ENCODE data around the gene SCN8A.
A peak's percentile ranks its signal among the peaks of the same experiment; 100 is the strongest.

The SCN8A gene

DNA sequence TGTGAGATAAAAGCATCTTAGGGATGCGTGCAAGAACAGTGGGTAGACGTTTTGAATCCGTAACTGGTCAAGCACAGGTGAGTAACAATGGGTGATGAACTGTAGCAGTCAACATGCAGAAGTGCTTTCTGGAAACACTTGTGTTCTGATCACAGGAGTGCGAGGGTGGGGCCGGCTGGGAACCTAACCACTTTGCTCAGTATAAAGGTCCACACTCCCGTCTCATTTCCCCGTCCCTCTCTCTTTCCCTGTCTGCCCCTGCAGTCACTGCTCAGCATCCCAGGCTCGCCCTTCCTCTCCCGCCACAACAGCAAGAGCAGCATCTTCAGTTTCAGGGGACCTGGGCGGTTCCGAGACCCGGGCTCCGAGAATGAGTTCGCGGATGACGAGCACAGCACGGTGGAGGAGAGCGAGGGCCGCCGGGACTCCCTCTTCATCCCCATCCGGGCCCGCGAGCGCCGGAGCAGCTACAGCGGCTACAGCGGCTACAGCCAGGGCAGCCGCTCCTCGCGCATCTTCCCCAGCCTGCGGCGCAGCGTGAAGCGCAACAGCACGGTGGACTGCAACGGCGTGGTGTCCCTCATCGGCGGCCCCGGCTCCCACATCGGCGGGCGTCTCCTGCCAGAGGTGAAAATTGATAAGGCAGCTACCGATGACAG lies 130.4 kb downstream of the SCN8A start:
- DNase-seq (ENCODE audit: low spot score): peak; percentile 78

DNA sequence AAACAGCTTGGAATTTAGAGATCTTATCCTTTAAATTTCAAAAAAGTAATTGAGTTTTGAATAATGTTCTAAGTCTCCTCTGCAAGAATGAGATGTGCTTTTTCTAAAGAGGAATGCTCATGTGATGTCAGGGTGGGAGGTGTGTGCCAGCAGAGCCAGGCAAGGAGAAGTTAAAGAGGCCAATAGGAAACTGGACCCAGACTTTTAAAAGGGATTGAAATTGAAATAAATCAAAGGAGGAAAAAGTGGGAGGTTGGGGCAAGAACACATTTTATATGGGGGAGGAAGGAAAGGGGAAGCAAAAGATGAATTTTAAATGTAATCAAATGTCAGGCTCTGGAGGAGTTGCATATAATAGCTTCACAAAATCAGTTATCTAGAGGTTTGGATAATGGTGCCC lies 131.4 kb downstream of the SCN8A start:
- no peak for DNase-seq (ENCODE audit: low spot score)

GRCh38 chr12:51726161-51726560 lies 135.1 kb downstream of the SCN8A start:
- no peak for DNase-seq (ENCODE audit: low spot score)

DNA sequence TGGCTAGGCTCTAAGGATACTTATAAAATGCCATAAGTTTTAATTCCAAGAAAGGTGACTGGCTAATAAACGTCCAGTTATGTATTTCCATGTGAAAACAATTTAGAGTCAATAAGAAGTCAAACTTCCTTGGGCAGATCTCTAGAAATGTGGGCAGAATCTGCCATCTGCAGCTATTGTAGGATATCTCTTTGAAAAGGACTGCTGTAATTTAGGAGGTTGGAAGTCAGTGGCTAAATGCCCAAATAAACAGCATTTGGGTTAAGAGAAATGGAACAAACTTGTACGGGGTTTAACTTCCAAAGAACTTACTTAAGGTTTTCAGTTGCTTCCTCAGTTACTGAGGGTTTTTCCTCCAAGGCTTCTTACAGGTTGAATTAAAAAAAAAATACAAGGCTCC lies 135.9 kb downstream of the SCN8A start:
- no peak for DNase-seq (ENCODE audit: low spot score)

DNA sequence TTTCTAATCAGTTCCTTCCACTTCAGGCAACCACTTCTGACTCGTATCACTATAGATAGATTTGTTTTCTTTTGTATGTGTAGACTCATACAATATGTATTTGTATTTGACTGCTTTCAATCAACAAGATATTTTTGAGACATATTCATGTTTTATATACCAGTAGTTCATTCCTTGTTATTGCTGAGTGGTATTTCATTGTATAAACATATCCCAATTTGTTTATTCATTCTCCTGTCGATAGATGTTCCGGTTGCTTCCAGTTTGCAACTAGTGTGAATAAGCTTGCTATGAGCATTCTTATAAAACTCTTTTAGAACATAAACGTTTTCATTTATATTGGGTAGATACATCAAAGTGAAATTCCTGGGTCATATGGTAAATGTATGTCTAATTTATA lies 138.3 kb downstream of the SCN8A start:
- no peak for DNase-seq (ENCODE audit: low spot score)

DNA sequence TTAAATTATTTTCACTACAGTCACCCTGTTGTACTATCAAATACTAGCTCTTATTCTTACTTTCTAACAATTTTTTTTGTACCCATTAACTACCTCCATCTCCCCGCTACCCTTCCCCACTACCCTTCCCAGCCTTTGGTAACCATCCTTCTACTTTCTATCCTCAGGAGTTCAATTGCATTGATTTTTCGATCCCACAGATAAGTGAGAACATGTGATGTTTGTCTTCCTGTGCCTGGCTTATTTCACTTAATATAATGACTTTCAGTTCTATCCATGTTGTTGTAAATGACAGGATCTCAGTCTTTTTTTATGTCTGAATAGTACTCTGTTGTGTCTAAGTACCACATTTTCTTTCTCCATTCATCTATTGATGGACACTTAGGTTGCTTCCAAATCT lies 139.7 kb downstream of the SCN8A start:
- no peak for DNase-seq (ENCODE audit: low spot score)

DNA sequence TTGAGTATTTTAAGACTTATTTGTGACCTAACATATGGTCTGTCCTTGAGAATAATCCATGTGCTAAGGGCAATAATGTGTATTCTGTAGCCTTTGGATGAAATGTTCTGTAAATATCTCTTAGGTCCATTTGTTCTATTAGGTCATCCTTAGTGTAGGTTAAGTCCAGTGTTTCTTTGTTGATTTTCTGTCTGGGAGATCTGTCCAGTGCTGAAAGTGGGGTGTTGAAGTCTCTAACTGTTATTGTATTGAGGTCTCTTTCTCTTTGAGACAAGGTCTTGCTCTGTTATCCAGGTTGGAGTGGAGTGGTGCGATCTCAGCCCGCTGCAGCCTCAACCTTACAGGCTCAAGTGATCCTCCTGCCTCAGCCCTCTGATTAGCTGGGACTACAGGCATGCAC lies 149.5 kb downstream of the SCN8A start:
- DNase-seq (ENCODE audit: low spot score): no peak

GRCh38 chr12:51744235-51744634 lies 153.2 kb downstream of the SCN8A start:
- DNase-seq (ENCODE audit: low spot score): no peak

DNA sequence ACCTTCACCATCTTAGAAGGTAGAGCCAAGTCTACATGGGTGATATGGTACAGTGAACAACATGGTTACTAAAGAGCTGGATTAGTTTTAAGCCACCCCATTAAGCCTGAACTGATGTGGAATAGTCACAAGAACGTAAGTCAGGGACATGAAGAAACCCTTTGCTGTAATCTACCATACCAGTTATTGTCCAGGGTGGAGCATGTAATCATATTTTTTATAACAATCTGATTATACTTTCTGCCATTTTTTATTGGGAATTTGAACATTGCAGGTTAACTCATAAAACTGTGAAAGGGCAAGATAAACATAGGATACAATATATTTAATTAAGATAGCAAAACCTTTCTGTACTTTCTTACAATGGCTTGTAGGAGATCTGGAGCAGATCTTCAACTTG lies 153.9 kb downstream of the SCN8A start:
- no peak for DNase-seq (ENCODE audit: low spot score)

GRCh38 chr12:51746416-51746815 lies 155.4 kb downstream of the SCN8A start:
- no peak for DNase-seq (ENCODE audit: low spot score)

DNA sequence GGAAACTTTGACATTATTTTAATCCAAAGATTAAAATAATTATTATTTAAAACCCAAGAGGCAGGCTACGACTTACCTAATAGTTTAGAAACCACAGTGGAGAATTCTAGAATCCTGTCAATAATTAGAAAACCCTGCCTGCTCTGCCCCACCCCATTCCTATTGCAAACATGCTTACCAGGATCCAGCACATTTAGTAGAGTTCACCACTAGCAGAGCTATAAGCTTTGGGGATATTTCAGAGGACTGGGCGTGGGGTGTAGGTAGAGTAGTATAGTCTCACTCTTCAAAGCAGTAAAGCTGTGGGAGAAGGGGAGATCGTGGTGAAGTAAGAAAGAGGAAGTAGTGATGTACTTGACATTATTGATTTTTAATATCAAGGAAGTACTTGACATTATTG lies 157.2 kb downstream of the SCN8A start:
- DNase-seq (ENCODE audit: low spot score): no peak

DNA sequence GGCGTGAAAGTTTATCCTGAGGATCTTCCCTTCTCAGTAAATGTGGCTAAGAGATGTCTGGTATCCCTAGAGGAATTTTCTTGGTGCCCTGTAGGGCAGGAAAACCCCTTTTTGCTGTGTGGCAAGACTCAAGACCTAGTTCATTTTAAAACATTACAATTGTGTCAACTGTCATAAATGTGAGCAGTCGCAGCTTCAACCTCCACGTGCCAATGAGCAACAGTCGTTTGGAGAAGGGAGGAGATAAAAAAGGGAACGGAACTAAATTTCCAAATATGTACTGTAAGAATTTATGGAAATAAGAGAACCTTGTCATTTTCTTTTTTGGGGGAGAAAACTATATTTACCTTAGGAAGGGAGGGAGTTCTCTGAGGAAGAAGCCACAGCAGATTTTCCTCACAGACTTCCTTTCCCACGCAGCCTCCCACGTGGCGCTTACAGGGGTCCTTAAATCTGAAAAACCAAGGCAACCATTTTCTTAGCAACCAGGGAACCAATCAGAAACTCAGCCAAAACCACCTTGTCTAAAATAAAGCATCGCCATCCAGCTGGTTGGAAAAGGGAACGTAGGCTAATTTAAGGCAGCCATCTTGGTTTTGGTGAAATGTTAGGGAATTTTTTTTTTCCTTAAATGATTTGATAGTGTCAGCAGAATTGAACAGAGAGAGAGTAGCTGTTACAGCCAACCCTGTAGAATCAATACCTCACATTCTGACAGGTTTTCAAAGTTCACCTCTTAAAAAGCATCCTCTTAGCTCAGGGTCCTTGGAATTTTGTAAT lies 158.4 kb downstream of the SCN8A start:
- DNase-seq (ENCODE audit: low spot score): no peak

DNA sequence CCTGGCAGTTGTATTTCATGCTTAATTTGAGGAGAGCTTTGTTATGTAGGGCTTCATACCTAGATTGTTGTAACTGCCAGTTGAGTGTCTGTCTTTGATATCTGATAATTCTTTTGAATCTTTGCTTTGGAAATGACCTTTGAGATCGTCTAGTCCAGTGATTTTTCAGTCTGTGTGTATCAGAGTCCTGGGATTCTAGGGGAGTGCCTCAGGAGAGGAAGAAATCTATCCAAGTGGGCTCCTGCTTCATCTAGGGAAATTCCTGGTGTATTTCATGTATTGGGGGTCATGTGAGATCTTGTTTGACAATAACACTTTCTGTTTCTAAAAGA lies 158.9 kb downstream of the SCN8A start:
- no peak for DNase-seq (ENCODE audit: low spot score)

DNA sequence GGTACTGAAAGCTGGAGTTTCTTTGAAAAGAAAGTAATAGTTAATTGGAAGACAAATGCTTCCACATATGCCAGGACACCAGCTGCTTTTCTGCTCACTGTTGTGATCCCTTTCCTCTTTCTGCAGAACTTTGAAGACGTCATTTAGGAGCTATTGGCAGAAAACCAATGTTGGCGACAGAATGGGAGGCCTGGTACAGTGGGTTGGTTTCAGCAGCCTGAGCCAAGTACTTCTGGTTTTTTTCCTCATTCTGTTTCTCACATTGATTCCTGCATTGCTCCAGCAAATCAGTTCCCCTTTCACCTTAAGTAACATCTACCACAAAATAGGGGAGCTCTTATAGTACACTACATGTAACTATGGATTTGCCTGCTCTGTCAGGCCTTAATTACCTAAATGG lies 160.6 kb downstream of the SCN8A start:
- DNase-seq (ENCODE audit: low spot score): no peak

- DNase-seq (ENCODE audit: low spot score): peak; percentile 76
Observed at GRCh38 chr12:51752234-51752889, 161.3 kb downstream of the SCN8A start.

GRCh38 chr12:51753980-51754675 lies 163.1 kb downstream of the SCN8A start:
- no peak for DNase-seq (ENCODE audit: low spot score)

GRCh38 chr12:51755251-51755650 lies 164.2 kb downstream of the SCN8A start:
- DNase-seq (ENCODE audit: low spot score): no peak

DNA sequence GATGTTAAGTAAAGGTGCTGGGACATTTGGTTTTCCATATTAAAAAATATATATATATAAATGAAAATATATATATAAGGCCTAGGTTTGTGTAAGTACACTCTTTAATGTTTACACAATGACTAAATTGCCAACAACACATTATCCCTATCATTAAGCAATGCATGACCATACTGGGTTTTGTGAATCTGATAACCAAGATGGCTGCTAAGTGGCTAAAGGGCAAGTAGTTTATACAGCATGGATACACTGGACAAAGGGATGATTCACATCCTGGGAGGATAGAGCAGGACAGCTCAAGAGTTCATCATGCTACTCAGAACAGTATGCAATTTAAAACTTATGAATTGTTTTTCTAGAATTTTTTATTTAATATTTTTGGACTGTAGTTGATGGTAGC lies 168.1 kb downstream of the SCN8A start:
- DNase-seq (ENCODE audit: low spot score): no peak

DNA sequence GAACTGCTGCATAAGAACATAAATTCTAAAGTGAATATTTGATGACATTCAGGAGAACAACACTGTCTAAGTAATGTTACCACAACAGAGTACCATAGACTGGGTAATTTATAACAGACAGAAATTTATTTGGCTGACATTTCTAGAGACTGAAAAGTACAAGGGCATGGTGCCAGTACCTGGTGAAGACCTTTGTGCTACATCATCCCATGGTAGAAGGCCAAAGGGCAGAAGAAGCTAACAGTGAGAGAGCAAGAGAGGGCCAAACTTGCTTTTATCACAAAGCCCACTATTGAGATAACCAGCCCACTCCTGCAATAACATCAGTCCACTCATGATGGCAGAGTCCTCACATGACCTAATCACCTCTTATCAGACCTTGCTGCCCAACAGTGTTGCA lies 168.7 kb downstream of the SCN8A start:
- DNase-seq (ENCODE audit: low spot score): no peak

GRCh38 chr12:51760231-51760630 lies 169.2 kb downstream of the SCN8A start:
- DNase-seq (ENCODE audit: low spot score): no peak

DNA sequence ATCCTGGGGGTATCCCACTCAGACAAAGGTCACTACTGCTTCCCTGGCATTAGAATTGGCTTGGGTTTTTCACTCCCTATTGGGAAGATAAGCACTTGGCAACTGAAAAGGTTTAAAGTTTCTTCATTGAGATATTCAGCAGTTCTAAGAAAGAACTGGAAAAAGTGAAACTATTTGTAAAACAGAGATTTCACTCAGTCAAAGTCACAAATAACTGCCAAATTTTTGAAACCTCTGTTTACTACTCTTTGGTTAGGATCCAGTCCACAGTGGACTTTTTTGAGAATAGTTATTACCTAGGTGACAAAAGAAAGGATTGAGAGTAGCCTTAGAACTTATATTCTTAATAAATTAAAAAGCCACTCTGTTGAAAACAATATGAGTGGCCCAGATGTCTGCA lies 172.7 kb downstream of the SCN8A start:
- DNase-seq (ENCODE audit: low spot score): no peak

DNA sequence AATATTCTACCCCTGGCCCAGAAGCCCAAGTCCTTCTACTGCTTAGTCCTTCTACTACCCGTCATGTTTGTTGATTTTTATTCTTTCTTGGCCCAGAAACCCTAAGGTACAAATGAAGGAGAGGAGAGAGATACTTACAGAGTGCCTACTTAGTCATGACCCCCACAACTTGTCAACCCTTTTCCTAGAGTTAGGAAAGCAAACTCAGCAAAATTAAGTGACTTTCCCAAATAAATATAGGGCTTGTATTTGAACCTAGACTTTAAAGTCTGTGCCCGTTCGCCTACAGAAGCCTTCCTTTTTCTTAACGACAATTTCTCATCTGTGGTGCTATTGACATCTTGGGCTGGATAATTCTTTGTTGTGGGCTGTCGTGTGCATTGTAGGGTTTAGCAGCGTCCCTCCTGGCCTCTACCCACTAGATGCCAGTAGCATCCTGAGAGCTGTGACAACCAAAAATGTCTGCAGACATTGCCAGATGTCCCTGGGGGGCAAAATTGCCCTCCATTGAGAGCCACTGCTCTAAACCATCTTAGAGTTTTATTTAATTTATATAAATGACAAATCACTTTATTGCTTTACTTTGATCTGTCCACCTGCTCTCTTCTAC lies 175.1 kb downstream of the SCN8A start:
- DNase-seq (ENCODE audit: low spot score): no peak

All from iPS-NIHi11 (cell line).